NCI-H2227 treated with DMSO at 0.1 percent for 48 hours (cell line): ENCODE results near the gene OPN1MW.
"Not testable (repeated sequence)": the region's sequence is repeated elsewhere in the genome, so short reads cannot be mapped to it uniquely, and the experiment has no call there.

Experiments
- DNase-seq: peaks from one replicate; lab custom pipeline; 2025; lab: John Stamatoyannopoulos, UW

The OPN1MW gene

GRCh38 chrX:154182296-154182695, at the start of gene OPN1MW:
Gene OPN1MW, plus strand, starts transcription at chrX:154182596. Its CDS starts 82 bp downstream, at chrX:154182678.
- DNase-seq = not testable (repeated sequence)

GRCh38 chrX:154135458-154136229, 46.8 kb upstream of the OPN1MW start:
- no peak for DNase-seq

- peak; percentile 55 for DNase-seq
Observed at GRCh38 chrX:154136627-154137161, 45.7 kb upstream of the OPN1MW start.

GRCh38 chrX:154138857-154139256, 43.5 kb upstream of the OPN1MW start:
- no peak for DNase-seq

GRCh38 chrX:154140206-154140605, 42.2 kb upstream of the OPN1MW start:
- DNase-seq = no peak

- no peak for DNase-seq
Observed at GRCh38 chrX:154140742-154141141, 41.7 kb upstream of the OPN1MW start.

- DNase-seq = no peak
Observed at GRCh38 chrX:154142386-154142785, 40.0 kb upstream of the OPN1MW start.

- DNase-seq = no peak
Observed at GRCh38 chrX:154142950-154143745, 39.2 kb upstream of the OPN1MW start.

GRCh38 chrX:154144010-154144409, 38.4 kb upstream of the OPN1MW start, which contains the start of gene OPN1LW:
Gene OPN1LW, plus strand, starts transcription at chrX:154144243. Its CDS starts 41 bp downstream, at chrX:154144284.
- DNase-seq = not testable (repeated sequence)

- DNase-seq = not testable (repeated sequence)
Observed at GRCh38 chrX:154151030-154151429, 31.4 kb upstream of the OPN1MW start.

- not testable (repeated sequence) for DNase-seq
Observed at GRCh38 chrX:154156221-154156620, 26.2 kb upstream of the OPN1MW start.

GRCh38 chrX:154157207-154157606, 25.2 kb upstream of the OPN1MW start:
- DNase-seq = not testable (repeated sequence)

GRCh38 chrX:154159345-154159744, 23.1 kb upstream of the OPN1MW start:
- not testable (repeated sequence) for DNase-seq

GRCh38 chrX:154164902-154165301, 17.5 kb upstream of the OPN1MW start:
- not testable (repeated sequence) for DNase-seq

GRCh38 chrX:154168384-154168783, 14.0 kb upstream of the OPN1MW start:
- not testable (repeated sequence) for DNase-seq

- DNase-seq = not testable (repeated sequence)
Observed at GRCh38 chrX:154172535-154172943, 9.9 kb upstream of the OPN1MW start.

- DNase-seq = not testable (repeated sequence)
Observed at GRCh38 chrX:154174356-154174755, 8.0 kb upstream of the OPN1MW start.

GRCh38 chrX:154183794-154184193, 1.4 kb downstream of the OPN1MW start:
- not testable (repeated sequence) for DNase-seq

- not testable (repeated sequence) for DNase-seq
Observed at GRCh38 chrX:154192846-154193245, 10.4 kb downstream of the OPN1MW start.

GRCh38 chrX:154194316-154194715, 11.9 kb downstream of the OPN1MW start:
- DNase-seq = not testable (repeated sequence)

- DNase-seq = not testable (repeated sequence)
Observed at GRCh38 chrX:154196466-154196865, 14.1 kb downstream of the OPN1MW start.

GRCh38 chrX:154209670-154210418, 27.4 kb downstream of the OPN1MW start:
- DNase-seq = not testable (repeated sequence)
